GM12878 (cell line): ENCODE data around the gene TTC22. TPM values are rescaled to one million over a fixed set of nuclear protein-coding genes. Genes with fewer than 3 reads are reported as not detected.

Source experiments
- ATAC-seq: fragments of 200-7000 bp; cut with Tn5 transposase; 3 replicates; pipeline ENCODE4 v1.9.1; 2020; ENCODE audit warnings: mild to moderate bottlenecking, moderate library complexity
- BruUV-seq: library from RNA; stranded (reverse); fragments of 400-500 nt; replicated peaks from 2 replicates; lab custom pipeline; 2021; lab: Mats Ljungman, UMichigan
- CTCF ChIA-PET: fragments of 300-600 bp; sonication (Branson Sonifier 250); formaldehyde crosslinking; extraction: SDS; loops from one replicate; lab custom pipeline; 2021; ENCODE audit warnings: inconsistent platforms; lab: Yijun Ruan, JAX
- POLR2A ChIA-PET: fragments of 350-600 bp; formaldehyde crosslinking; extraction: SDS; loops from one replicate; lab custom pipeline; 2021; ENCODE audit warnings: inconsistent platforms; lab: Charles Lee
- RAD21 ChIA-PET: fragments of 300-600 bp; sonication (Branson Sonifier 250); formaldehyde crosslinking; loops from one replicate; lab custom pipeline; 2023; ENCODE audit warnings: antibody characterized with exemption; ENCODE audit not compliant: unreplicated experiment; lab: Charles Lee
- SMC1A ChIA-PET: fragments of 300-600 bp; sonication (Branson Sonifier 250); formaldehyde crosslinking; loops from one replicate; lab custom pipeline; 2023; ENCODE audit not compliant: unreplicated experiment, uncharacterized antibody; lab: Charles Lee
- DNase-seq: peaks from one replicate; pipeline ENCODE4 v3.0.0-alpha.2; 2011; ENCODE audit warnings: low read depth, low spot score
- FAIRE-seq: peaks from 3 replicates; lab custom pipeline; 2011; peaks lifted over from hg19 to GRCh38; lab: Jason Lieb, UNC
- H2AFZ ChIP-seq: 2 replicates; pipeline ENCODE4 v1.6.0; 2011; ENCODE audit warnings: low read depth, low read length, control low read depth; ENCODE audit not compliant: control insufficient read depth
- H3K27ac ChIP-seq: 2 replicates; pipeline ENCODE4 v1.5.1; 2011; ENCODE audit warnings: control low read depth; ENCODE audit not compliant: control insufficient read depth, insufficient read depth
- H3K27me3 ChIP-seq, 2 experiments: replicated peaks in 1 of 2; 2 replicates each; pipeline versions ENCODE4 v1.6.0 to v1.6.1; 2011; ENCODE audit warnings: low read length in 1 of 2; ENCODE audit not compliant: control insufficient read depth in 2 of 2, insufficient read depth in 2 of 2
- H3K36me3 ChIP-seq, 2 experiments: 2 replicates each; pipeline ENCODE4 v1.5.1; 2011; ENCODE audit warnings: low read length in 1 of 2; ENCODE audit not compliant: control insufficient read depth in 2 of 2, insufficient read depth in 2 of 2
- H3K4me1 ChIP-seq: 2 replicates; pipeline ENCODE4 v1.6.1; 2011; ENCODE audit warnings: mild to moderate bottlenecking, low read length, moderate library complexity, mixed read lengths; ENCODE audit not compliant: control insufficient read depth, insufficient read depth
- H3K4me2 ChIP-seq: 2 replicates; pipeline ENCODE4 v1.6.0; 2011; ENCODE audit warnings: control low read depth; ENCODE audit not compliant: control insufficient read depth, insufficient read depth
- H3K4me3 ChIP-seq: fragments of 200-600 bp; sonication (generic); 2 replicates; pipeline ENCODE4 v1.5.1; 2016
- H3K79me2 ChIP-seq: 2 replicates; pipeline ENCODE4 v1.6.0; 2011; ENCODE audit warnings: low read length; ENCODE audit not compliant: control insufficient read depth, insufficient read depth
- H3K9ac ChIP-seq: 2 replicates; pipeline ENCODE4 v1.8.0; 2011; ENCODE audit warnings: low read length, control low read depth, mixed read lengths; ENCODE audit not compliant: control insufficient read depth, insufficient read depth
- H3K9me3 ChIP-seq: replicated peaks from 3 replicates; pipeline ENCODE4 v1.5.1; 2011; ENCODE audit warnings: mild to moderate bottlenecking, low read length; ENCODE audit not compliant: control insufficient read depth, insufficient read depth
- H4K20me1 ChIP-seq: 2 replicates; pipeline ENCODE4 v1.6.0; 2011; ENCODE audit not compliant: control insufficient read depth, insufficient read depth
- ASH2L ChIP-seq: fragments of 300-600, 200-600 bp; sonication (generic); IDR thresholded peaks from 2 replicates; pipeline ENCODE4 v1.6.1; 2017; ENCODE audit warnings: low read depth, mild to moderate bottlenecking, borderline replicate concordance
- CUX1 ChIP-seq: IDR thresholded peaks from 2 replicates; pipeline ENCODE4 v1.6.1; 2012; ENCODE audit warnings: improper control_type of control experiment, low read depth, low read length; ENCODE audit not compliant: insufficient replicate concordance
- EED ChIP-seq: sonication (generic); IDR thresholded peaks from 2 replicates; pipeline ENCODE4 v1.6.1; 2016; ENCODE audit warnings: antibody characterized with exemption, low read depth
- IRF3 ChIP-seq: fragments of 450-650 bp; IDR thresholded peaks from 2 replicates; pipeline ENCODE4 v1.6.1; 2014; ENCODE audit warnings: mild to moderate bottlenecking
- LARP7 ChIP-seq: fragments of 450-650 bp; IDR thresholded peaks from 2 replicates; pipeline ENCODE4 v1.6.1; 2017; ENCODE audit warnings: mild to moderate bottlenecking
- PAX5 ChIP-seq: IDR thresholded peaks from 2 replicates; pipeline ENCODE4 v1.6.1; 2011; ENCODE audit warnings: low read depth, low read length, borderline replicate concordance
- PBX3 ChIP-seq: IDR thresholded peaks from 2 replicates; pipeline ENCODE4 v1.6.1; 2011; ENCODE audit warnings: mild to moderate bottlenecking, low read depth, low read length, moderate library complexity; ENCODE audit not compliant: insufficient replicate concordance
- POLR2AphosphoS5 ChIP-seq: IDR thresholded peaks from 2 replicates; pipeline ENCODE4 v1.6.1; 2011; ENCODE audit warnings: mild to moderate bottlenecking, low read length, inconsistent platforms
- RBBP5 ChIP-seq: fragments of 200-600 bp; sonication (generic); conservative IDR thresholded peaks from 2 replicates; pipeline ENCODE4 v1.6.1; 2016
- RFX5 ChIP-seq: IDR thresholded peaks from 2 replicates; pipeline ENCODE4 v1.6.1; 2011; ENCODE audit warnings: low read depth, low read length, improper control_type of control experiment
- SREBF2 ChIP-seq: IDR thresholded peaks from 2 replicates; pipeline ENCODE4 v1.6.1; 2012; ENCODE audit warnings: mild to moderate bottlenecking, low read length
- SRF ChIP-seq, 2 experiments: IDR thresholded peaks; 2 replicates each; pipeline ENCODE4 v1.6.1; 2011; ENCODE audit warnings: low read depth in 2 of 2, low read length in 2 of 2, mild to moderate bottlenecking in 1 of 2, moderate library complexity in 1 of 2
- STAT3 ChIP-seq: IDR thresholded peaks from 2 replicates; pipeline ENCODE4 v1.6.1; 2011; ENCODE audit warnings: low read depth, low read length, improper control_type of control experiment
- SUZ12 ChIP-seq: fragments of 200-600 bp; sonication (generic); IDR thresholded peaks from one replicate; pipeline ENCODE4 v1.6.1; 2018; ENCODE audit warnings: antibody characterized with exemption, mild to moderate bottlenecking; ENCODE audit not compliant: unreplicated experiment
- WGBS: methylation state at CpG from one replicate; pipeline ENCODE4 v1.1.6; 2016; ENCODE audit warnings: low lambda C conversion rate; ENCODE audit not compliant: insufficient replicate concordance, insufficient coverage; ENCODE audit errors: missing lambda C conversion rate; 5-methylcytosine and 5-hydroxymethylcytosine counted together
- in situ Hi-C: fragments of 300-500 bp; cut with MboI; formaldehyde crosslinking; loops from 9 replicates; pipeline ENCODE4 v1.14.3; 2018; ENCODE audit warnings: mixed read lengths
- intact Hi-C: fragments of 100-400 bp; cut with micrococcal nuclease; formaldehyde crosslinking; loops from one replicate; pipeline ENCODE4 v1.14.2; 2022; ENCODE audit not compliant: unreplicated experiment
- polyA plus RNA-seq, 11 experiments: library from polyadenylated mRNA; depleted of rRNA in 4 of 11; unstranded in 6 of 11; stranded (reverse) in 5 of 11; fragments of >200 nt; fragmentation: Nextera tagmentation in 4 of 11; fragmentation: Illumina TruSeq in 1 of 11; extraction: Ambion mirVana in 4 of 11; extraction: Trizol in 1 of 11; gene quantifications; 1 replicate in 1 of 11; 2 replicates in 10 of 11; pipeline versions ENCODE4 v1.2.1 to v1.2.3, GENCODE V29; 2011 to 2016; ENCODE audit warnings: inconsistent platforms in 2 of 11, missing spikeins in 2 of 11, low read depth in 1 of 11
- total RNA-seq, 4 experiments: library from RNA; depleted of rRNA in 3 of 4; stranded (reverse); fragments of >200 nt in 3 of 4; fragmentation: Illumina TruSeq in 1 of 4; extraction: Trizol in 1 of 4; gene quantifications; 2 replicates each; pipeline versions ENCODE4 v1.2.1 to v1.2.3, GENCODE V29; 2013 to 2021

Gene TTC22
- total and polyA plus RNA-seq, 10 of the 15 experiments (the other 5 are each of a cell fraction or from before 2014, with no cell fraction given) = 0.64 to 5.1 (median 1.9) TPM

GRCh38 chr1:54750596-54750995, 50.5 kb downstream of the TTC22 start (continued):
- TF ChIP-seq STAT3 (no peak), SRF (IDR thresholded peaks at IDR 0.05; ENCODE audit: low read depth in 2 of 2, low read length in 2 of 2) (no peak), RBBP5 (no peak), EED (no peak), LARP7 (no peak), ASH2L (no peak)
- TF ChIP-seq, all 136 proteins: peak for 0

GRCh38 chr1:54748094-54748835, 52.9 kb downstream of the TTC22 start:
- no peaks in the 10 kb centered on the region for H3K79me2 ChIP-seq
- ATAC-seq (no peak), DNase-seq (no peak), FAIRE-seq (no peak)
- H3K36me3 ChIP-seq = 0 out of 4 replicates have a peak, but pooled peaks cover 0 to 2% of the 10 kb centered on the region in 2 experiments
- no peak overlapping the region for H3K4me3 ChIP-seq
- intact Hi-C loops = no loop called here
- in situ Hi-C loops = no loop called here
- no peak overlapping the region for H3K4me2 ChIP-seq
- RAD21 ChIA-PET = no interaction called here
- no peaks in the 10 kb centered on the region for H3K27me3 ChIP-seq
- POLR2A ChIA-PET = no interaction called here
- no TSS peak for BruUV-seq
- no peak overlapping the region for H3K27ac ChIP-seq
- CTCF ChIA-PET = no interaction called here
- no peaks in the 10 kb centered on the region for H3K9me3 ChIP-seq
- H2AFZ ChIP-seq = no peak overlapping the region
- no peak overlapping the region for H3K9ac ChIP-seq
- SMC1A ChIA-PET = no interaction called here
- 45% methylated on average over 14 of the region's 14 CpGs for WGBS
- no peaks in the 10 kb centered on the region for H4K20me1 ChIP-seq
- H3K4me1 ChIP-seq = no peaks in the 10 kb centered on the region
- TF ChIP-seq POLR2AphosphoS5 (no peak), SREBF2 (no peak), RFX5 (no peak), PBX3 (no peak), CUX1 (no peak), SUZ12 (no peak), PAX5 (no peak), IRF3 (no peak)
